ENCODE results near the gene PDGFD. TPM values are rescaled to one million over a fixed set of nuclear protein-coding genes. Genes with fewer than 3 reads are reported as not detected.

Gene PDGFD
- total and polyA plus RNA-seq, 2 donors (not counting 1 experiment from before 2014, with no cell fraction given) = 0.07 to 0.71 TPM

DNA sequence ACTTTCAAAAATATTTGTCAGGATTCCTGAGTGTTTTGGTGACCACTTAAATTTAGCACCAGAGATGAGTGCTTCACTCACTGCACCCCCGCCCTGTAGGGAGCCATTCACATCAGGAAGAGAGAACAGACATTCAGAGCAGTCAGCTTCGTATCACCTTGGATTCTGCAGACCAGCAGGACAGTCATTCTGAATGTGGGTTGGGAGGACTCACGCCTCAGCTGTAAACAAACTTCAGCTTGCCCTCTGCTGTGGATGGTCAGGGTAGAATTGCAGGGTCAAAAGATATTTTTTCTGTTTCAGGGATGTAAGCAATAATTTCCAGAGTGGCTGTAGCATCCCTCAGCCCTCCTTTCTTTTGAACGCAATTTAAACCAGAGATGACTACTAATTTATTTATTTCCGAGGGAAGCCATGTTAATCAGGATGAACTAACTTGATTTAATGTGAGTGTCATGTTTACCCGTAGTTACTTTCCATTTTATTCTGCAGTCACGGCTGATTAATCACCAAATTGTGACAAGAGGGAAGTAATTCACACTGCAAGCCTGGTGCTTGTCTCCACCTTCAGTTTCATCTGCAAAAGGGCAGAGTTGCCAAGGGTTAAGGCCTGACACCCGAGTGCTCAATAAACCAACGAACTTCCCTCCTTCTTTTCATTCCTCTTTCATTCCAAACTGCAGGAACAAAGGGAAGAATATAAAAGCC lies 301.7 kb downstream of the PDGFD start:
- ChIA-PET CTCF (no interaction called here), POLR2A (no interaction called here)
- Histone ChIP-seq H3K4me3 (ENCODE audit: control extremely low read depth in 1 of 5, extremely low read depth in 1 of 5, insufficient read depth in 1 of 5, low read depth in 2 of 5, low read length in 4 of 5) (no peak overlapping the region), H3K4me1 (ENCODE audit: control insufficient read depth in 2 of 2, insufficient read depth in 2 of 2, low read length in 2 of 2) (peaks cover 7 to 11% of the 10 kb centered on the region in 2 donors), H3K27me3 (replicated peaks in 1 of 4; ENCODE audit: control extremely low read depth in 1 of 4, control insufficient read depth in 3 of 4, insufficient read depth in 4 of 4, low read length in 3 of 4) (peaks cover 0 to 16% (median 7%) of the 10 kb centered on the region in 4 experiments), H3K36me3 (replicated peaks in 1 of 2; ENCODE audit: control extremely low read depth in 1 of 2, control insufficient read depth in 1 of 2, extremely low read depth in 1 of 2, insufficient read depth in 2 of 2, low read length in 1 of 2) (no peaks in the 10 kb centered on the region), H3K9me3 (ENCODE audit: control extremely low read depth in 1 of 3, control insufficient read depth in 2 of 3, insufficient read depth in 1 of 3, low read length in 2 of 3) (no peaks in the 10 kb centered on the region), H4K20me1 (ENCODE audit: control insufficient read depth, insufficient read depth, low read length, poor library complexity, severe bottlenecking) (no peaks in the 10 kb centered on the region), H2AFZ (ENCODE audit: insufficient read depth, low read depth, low read length, poor library complexity, severe bottlenecking) (no peak overlapping the region), H3K79me2 (ENCODE audit: control insufficient read depth, insufficient read depth, low read length) (no peaks in the 10 kb centered on the region), H3K9ac (ENCODE audit: low read length) (peak overlapping the region; percentile 16), H3K27ac (ENCODE audit: low read length in 2 of 2) (no peak overlapping the region), H3K4me2 (replicated peaks; ENCODE audit: low read depth, low read length, poor library complexity, severe bottlenecking) (peak overlapping the region; percentile 17)
- TF ChIP-seq, protein P1, sequence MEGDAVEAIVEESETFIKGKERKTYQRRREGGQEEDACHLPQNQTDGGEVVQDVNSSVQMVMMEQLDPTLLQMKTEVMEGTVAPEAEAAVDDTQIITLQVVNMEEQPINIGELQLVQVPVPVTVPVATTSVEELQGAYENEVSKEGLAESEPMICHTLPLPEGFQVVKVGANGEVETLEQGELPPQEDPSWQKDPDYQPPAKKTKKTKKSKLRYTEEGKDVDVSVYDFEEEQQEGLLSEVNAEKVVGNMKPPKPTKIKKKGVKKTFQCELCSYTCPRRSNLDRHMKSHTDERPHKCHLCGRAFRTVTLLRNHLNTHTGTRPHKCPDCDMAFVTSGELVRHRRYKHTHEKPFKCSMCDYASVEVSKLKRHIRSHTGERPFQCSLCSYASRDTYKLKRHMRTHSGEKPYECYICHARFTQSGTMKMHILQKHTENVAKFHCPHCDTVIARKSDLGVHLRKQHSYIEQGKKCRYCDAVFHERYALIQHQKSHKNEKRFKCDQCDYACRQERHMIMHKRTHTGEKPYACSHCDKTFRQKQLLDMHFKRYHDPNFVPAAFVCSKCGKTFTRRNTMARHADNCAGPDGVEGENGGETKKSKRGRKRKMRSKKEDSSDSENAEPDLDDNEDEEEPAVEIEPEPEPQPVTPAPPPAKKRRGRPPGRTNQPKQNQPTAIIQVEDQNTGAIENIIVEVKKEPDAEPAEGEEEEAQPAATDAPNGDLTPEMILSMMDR (IDR thresholded peaks at IDR 0.05) = no peak
- no peak for TF ChIP-seq EZH2 (IDR thresholded peaks at IDR 0.05; ENCODE audit: borderline replicate concordance, insufficient read depth, low read depth, low read length, poor library complexity, severe bottlenecking)
- Mint-ChIP-seq H3K4me1 (peaks cover 12% of the 10 kb centered on the region), H3K27me3 (peaks cover 40% of the 10 kb centered on the region), H3K27ac (no peak overlapping the region), H3K9me3 (ENCODE audit: insufficient read depth) (no peaks in the 10 kb centered on the region), H3K4me3 (no peak overlapping the region)
- peak; percentile 28 for ATAC-seq (ENCODE audit: low read depth)
- intact Hi-C loops (cut with micrococcal nuclease) = no loop called here
- WGBS (ENCODE audit: insufficient coverage) = 56% methylated on average over 3 of the region's 9 CpGs
- DNase-seq = peak; percentile 16

Other genes with a start within 250 kb of the PDGFD start
- gene DDI1, start 127.5 kb downstream of the PDGFD start, total RNA-seq = not detected in 2 replicates
- not detected in 2 replicates for gene DDI1, start 127.5 kb downstream of the PDGFD start, polyA plus RNA-seq

Measured in B cell (primary cell).